Stimulated activated CD4-positive, alpha-beta T cell treated with anti-CD3 and anti-CD28 coated beads, Interleukin-4, amount 100 ng/mL, for 48 hours (primary cell): ENCODE data around the gene IGF1.

Experiments used
- DNase-seq, 2 donors: peaks; one replicate each; pipeline ENCODE4 v3.0.0-alpha.2; 2020; ENCODE audit warnings: low read depth in 2 of 2

The IGF1 gene

DNA sequence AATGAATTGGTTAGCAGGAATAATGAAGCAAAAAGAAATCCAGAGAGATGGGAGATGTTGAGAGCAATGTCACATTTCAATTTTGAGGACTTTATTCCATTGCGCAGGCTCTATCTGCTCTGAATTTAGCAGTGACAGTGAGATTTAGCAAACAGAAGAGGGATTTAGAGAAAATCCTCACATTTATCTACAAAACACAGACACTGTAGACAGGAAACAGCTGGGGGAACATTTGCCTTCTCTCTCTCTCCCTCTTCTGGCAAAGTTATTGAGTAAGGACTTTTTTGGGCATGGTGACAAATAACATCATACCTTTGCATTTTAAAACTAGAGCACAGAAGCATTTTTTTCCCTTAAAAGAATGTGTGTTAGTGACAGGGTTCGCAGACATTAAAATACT is at the start of gene IGF1:
Gene IGF1, minus strand, starts transcription at position 158 of the 400 bp plus-strand sequence. CDS start 182 bp downstream, outside the sequence.
- DNase-seq = no peak

DNA sequence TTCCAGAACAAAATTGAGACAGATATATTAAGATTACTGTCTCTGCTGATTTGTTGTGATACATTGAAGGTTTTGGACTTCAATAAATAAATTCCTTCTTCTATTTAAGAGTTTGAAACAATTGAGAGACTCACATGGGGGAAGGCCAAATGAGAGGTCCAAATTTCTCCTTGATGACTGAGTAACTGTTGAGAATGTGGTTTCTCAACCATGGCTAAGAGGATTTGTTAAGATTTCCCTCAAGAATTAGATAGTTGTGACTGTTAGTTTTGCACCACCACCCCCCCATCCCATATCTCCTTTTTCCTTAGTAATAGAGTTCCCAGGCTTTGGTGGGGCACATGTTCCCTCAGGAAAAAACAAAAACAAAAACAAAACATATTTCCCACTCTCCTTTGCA is 47.7 kb upstream of the IGF1 start:
- no peak for DNase-seq

DNA sequence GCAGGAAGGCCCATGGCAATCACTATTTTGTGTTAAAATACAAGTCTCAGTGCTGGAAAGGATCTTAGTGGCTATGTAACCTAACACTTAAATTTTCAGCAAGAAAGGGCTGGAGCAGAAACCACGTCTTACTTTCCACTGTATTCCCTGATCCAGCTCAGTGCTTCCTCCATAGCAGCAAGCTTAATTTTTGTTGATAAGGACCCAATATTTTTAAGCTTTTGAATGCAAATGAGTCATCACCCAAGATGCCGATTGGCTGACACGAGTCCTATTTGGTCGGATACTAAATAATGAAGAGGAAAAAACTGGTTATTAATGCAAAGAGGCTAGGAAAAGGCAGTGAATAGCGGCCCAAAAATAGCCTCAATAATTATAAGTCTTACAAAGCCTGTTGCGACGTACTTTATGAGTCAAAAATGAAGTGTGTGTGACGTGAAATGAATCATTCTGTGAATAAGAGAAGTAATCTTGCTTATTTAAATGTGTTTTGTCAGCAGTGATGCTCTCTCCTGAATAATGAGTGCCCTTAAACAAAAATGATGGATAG is 46.9 kb upstream of the IGF1 start:
- no peak for DNase-seq

DNA sequence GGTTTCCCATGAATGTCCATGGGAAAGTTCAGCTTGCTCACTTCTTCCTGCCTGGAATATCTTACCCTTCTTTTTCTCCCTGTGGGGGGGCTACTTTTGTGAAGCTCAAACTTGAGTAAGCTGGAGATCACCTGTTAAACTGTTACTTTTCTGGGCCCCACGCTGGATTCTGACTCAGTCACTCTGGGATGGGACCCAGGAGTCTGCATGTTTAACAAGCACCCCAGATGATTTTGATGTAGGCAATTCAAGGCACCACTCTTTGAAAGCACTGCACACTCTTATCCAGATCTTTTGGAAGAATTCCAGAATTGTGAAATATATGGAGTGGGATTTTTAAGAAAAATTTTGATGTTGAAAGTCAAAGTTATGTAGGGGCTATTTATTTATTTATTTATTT is 46.3 kb upstream of the IGF1 start:
- DNase-seq = no peak

DNA sequence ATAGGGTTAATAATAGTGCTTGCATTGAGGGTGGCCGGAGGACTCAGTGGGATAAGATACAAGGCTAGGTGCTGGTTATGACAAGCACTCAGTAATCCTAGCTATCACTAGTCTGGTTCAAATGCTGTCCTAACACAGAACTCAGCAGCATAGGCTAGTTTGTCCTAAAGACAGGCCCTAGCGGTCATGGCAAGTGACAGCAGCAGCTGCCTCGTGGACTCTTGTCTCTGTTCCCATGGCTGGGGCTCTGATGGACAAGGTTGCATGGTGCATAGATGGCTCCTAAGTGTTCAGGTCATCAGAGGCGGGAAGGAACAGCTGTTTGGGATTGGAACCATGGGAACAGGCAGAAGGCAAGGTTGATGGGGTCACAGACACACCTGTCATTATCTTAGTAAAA is 42.4 kb upstream of the IGF1 start:
- DNase-seq = no peak

DNA sequence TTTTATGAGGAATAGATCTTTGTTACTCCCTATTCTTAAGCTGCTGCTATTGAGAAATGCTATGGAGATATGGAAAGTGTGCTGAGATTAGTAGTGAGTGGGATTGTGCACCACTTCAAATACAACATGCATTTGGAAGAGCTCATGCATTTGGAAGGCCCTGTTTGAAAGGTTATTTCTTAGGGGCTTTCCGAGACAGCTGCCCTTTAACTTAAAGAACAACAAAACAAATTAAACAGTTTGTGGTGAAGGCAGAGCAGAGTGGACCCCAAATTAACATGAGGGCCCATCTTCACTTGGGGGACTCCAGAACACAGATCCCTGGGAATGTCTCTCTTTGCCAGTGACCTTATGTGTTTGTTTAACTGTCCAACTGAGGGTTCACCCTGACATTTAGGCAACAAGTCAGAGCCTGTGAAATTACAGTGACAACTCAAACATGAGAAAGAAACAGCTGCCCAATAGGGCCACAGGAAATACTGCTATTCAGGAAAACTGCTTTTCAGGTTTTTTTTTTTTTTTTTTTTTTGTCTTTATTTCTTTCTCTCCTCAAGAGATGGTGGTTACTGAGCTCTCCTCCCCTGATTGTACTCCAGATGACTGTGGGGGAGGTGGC is 41.4 kb upstream of the IGF1 start:
- DNase-seq = no peak

DNA sequence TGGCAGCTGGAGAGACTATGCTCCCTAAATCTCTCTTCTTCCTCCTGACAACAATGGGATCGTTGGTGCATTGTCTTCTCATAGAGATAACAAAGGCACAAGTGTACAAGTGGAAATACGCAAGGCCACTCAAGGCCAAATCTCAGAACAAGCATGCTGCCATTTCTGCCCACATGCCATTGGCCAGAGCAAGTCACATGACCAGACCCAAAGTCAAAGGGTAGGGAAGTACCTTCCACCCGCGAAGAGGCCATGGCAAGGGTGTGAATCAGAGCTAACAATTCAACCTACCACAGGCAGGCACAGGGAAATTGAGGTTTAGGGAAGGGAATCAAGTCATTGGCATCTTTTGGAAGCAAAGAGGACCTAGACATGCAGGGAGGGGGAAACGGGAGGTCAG is 38.5 kb upstream of the IGF1 start:
- DNase-seq = no peak

DNA sequence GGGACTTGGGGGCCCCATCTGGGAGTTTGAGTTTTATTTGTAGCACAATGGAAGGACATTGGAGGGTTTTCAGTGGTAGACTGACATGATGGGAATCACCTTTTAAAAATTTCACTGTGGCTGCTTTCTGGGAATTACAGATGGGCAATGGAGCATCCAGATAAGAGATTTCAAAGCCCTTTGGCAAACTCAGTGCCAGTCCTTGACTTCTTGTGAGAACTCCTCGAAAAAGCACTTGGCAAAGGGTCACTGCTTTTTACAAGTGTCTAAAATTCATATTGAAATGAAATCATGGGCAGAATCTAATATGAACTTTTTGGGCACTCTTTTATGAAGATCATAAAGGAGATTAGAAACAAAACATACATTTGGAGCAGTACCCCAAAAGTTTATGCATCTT is 34.3 kb upstream of the IGF1 start:
- DNase-seq = no peak

DNA sequence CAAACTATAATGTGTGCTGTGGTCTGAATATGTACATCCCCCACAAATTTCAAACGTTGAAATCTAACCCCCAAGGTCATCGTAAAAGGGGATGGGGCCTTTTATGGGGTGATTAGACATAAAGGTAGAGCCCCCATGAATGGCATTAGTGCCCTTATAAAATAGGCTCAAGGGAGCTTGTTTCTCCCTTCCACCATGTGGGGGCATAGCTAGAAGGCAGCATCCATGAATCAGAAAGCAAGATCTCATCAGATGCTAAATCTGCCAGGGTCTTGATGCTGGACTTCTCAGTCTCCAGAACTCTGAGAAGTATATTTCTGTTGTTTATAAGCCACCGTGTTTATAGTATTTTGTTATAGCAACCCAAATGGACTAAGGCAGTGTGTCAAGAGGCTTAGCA is 33.4 kb upstream of the IGF1 start:
- no peak for DNase-seq

DNA sequence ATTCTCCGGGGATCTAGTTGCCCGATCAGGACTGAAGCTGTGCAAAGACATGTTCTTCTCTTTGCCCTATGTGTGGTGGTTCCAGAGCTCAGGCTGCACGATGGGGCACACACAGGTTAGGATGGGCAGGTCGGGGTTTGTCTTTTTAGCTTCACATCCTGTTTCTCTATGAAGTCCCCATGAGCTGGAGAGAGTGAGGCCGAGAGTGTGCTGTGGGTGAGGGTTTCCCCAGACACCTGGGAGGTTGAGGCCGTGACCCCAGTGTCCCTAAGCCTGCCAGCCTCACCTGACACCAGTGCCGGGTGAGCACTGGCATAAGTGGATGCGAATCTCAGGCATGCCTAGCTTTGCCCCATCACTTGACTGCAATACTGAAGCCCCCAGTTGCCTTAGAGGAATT is 32.9 kb upstream of the IGF1 start:
- no peak for DNase-seq

DNA sequence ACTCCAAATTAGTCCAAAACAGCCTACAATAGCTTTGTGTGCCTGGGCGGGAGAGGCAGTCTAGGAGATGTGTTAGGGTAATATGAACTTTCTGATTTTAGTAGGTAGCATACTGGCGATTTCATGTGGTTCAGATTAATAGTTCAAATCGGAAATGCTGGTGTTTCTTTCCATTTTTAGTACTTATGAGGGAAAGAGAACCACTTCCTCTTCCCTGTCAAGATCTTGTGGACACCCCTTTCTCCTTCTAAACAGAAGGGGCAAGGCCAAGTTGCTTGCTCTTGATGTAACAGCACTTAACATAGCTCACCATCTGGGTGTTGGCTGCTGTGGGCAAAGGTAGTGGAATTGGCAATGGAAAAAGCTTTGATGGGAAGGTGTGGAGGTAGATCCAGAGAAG is 32.2 kb upstream of the IGF1 start:
- DNase-seq = no peak

DNA sequence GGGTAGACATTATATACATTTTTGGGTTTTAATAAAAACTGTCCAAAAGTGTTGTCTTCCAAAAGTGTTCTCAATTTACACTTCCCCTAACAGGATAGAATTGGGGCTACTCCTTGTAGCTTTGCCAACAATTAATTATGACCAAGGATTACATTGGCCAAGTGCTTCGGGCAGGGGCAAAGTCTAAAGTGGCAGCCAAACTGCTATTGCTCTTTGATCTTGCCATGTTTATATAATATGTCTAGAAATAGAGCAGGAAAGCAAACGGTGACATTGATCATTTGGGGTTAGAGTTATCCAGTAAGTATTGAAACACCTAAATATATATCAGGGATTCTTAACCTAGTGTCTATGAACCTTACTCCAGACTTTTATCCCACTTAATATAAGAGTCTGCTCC is 31.2 kb upstream of the IGF1 start:
- no peak for DNase-seq

DNA sequence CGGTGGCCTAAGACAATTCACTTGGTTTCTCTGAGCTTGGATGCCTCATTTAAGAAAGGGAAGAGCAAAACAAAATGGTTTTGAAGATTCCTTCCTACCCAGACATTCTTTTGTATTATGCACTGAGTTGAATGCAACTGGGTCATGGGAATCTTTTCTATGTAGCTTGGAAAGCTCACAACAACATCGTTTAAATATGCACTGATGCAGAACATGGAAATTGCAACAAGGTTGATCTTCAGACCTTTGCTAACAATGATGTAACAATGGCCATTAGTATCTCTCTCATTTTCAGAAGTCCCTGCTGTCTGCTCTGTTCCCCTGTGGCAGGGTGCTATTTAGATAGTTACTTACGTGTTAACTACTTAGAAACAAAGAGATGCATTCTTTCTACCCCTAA is 30.1 kb upstream of the IGF1 start:
- DNase-seq = no peak

DNA sequence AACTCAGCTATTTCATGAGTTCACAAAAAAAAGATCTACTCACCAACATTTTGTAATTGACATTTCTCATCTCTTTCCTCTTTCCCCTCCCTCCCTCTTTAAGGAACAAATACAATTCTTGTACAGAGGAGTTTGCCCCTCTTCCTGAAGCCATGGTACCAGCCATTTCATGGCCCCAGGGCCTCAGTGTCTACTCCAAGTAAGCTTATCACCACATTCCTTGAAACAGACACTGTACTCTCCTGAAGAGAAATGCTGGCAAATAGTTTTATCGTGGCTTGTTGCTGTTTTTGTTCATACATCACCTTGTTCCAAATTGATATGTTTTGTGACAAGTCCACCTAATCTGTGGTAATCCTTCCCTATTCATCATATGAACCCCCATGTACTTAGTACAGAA is 29.7 kb upstream of the IGF1 start:
- DNase-seq = no peak

DNA sequence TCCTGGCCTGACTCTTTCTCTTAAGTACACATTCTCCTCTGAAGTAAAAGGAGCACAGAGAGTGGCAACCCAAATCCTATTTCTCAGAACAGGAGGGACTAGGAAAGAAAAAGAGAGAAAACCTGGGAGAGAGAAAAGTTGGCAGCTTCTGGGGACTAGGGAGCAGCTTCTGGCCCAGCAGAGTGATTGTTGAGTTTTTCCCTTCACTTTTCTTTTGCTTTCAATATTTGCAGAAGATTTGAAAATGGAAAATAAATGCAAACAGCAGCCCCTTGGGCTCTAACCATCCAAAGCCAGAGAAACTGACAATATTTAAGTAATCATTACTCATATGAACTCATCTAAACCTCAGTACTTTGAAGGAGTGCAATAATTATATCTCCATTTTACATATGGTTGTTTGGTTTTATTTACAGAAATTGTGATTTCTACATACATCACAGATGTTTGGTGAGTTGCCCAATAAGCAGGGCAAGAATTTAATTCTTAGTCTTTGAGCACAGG is 28.8 kb upstream of the IGF1 start:
- DNase-seq = no peak

DNA sequence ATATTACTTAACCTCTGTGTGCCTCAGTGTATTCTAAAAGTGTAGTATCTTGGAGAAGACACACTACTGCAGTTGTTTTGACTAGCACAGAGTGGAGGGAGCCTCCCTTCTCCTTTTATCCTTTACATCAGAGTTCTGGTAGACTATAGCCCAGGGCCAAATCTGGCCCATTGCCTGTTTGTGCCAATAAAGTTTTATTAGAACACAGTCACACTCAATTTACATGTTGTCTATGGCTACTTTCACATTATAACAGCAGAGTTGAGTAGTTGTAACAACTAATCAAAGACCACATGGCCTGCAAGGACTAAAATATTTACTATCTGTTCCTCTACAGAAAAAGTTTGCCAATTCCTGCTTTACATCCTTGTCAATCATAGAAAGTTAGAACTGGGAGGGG is 27.7 kb upstream of the IGF1 start:
- DNase-seq = no peak

DNA sequence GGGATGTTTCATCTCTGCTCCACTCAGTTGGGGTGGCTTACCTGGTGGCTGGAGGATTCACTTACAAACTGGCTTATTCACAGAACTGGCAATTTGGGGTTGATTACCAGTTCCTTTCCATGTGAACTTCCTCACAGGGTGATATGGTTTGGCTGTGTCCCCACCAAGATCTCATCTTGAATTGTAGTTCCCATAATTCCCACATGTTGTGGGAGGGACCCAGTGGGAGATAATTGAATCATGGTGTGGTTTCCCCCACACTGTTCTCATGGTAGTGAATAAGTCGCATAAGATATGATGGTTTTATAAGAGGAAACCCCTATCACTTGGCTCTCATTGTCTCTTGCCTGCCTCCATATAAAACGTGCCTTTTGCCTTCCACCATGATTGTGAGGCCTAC is 26.9 kb upstream of the IGF1 start:
- DNase-seq = no peak

DNA sequence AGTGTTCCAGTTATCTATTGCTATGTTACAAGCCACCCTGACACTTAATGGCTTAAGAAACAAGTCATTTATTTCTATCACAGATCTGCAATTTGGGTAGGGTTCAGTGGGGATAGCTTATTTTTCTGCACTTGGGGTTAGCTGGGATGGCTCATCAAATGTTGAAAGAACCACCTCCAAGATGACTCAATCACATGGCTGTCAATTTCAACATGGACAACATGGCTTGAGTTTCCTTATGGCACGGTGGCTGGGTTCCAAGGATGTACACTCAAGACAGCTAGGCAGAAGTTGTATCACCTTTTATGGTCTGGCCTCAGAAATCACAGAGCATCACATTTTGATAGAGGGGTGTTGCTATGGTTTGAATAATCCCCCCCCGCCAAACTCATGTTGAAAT is 24.5 kb upstream of the IGF1 start:
- no peak for DNase-seq

DNA sequence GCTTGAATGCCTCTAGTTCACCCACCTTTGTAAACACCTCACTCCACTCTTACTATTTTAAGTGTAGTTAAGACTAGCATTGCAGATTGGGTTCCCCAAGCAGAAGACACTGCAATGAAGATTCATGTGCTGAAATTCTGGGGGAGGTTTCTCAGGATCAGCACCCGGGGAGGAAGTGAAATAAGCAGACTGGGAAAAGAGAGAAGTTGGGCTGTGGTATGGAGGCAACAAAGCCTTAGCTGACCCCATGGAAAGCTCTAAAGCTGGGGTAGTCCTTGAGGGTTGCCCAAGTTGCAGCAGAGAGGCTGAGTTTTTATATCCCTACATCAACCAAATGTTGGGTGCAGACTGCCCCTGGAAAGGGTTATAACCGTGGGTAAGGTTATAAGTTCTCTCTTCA is 23.9 kb upstream of the IGF1 start:
- DNase-seq = no peak

DNA sequence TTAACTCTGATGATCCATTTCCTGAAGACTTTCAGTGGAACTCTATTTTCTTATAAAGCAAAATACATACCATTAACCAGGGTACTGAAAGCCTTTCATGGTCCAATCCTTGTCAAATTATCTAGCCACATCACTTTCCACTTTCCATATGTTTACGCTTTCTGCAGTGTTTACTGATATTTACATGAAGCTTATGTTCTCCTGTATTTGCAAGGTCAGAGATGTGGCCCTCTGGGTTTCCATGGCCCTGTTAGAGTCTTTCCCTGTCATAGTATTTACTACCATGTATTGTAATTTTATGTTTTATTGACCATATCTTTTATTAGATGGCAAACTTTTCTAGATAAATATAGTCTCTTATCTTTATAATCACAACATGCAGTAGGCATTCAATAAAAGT is 23.5 kb upstream of the IGF1 start:
- DNase-seq = no peak

DNA sequence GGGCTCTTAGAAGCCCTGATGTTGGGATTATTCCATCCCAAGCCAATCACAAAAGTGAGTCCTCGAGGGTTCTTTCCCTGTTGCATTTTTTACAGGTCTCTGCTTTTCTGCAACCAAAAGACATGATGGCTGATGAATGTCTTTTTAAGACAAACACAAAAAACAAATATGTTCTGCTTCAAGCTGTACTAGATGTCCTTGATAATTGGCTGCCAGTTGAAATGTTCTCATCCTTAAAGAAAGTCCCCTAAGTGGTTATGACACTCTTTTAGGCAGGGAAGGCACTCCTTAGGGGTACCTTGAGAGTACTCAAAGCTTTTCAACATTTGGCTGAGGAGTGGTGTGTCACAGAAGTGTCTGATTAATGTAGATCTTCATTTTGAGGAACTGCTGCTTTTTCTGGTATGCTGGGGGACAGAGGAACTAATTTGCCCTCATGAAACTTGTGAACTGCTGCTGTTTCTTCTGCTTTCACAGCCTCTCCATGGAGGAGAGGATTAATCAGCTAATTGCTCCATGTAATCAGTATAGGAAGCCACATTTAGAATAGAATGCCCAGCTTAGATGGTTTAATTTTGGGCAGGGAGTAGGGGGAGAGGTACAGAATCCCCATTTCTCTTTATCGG is 22.8 kb upstream of the IGF1 start:
- no peak for DNase-seq

DNA sequence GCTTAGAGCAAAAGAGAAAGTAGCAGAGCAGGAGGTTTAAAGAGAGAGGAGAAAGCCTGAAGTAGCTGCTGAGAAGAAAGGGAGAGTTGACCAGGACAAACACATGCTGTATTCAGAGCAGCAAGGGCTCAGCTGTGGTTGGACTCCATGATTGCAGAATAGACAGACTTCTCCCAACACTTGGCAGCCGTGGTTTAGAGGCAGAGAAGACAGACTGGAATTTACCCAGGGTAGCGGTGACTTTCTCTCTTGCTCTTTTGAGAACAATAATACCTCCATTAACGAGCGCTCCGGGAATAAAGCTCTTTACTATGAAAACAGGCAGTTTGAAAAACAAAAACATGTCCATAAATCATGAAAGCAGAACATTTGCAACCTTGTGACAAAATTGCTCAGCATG is 21.4 kb upstream of the IGF1 start:
- DNase-seq = no peak

DNA sequence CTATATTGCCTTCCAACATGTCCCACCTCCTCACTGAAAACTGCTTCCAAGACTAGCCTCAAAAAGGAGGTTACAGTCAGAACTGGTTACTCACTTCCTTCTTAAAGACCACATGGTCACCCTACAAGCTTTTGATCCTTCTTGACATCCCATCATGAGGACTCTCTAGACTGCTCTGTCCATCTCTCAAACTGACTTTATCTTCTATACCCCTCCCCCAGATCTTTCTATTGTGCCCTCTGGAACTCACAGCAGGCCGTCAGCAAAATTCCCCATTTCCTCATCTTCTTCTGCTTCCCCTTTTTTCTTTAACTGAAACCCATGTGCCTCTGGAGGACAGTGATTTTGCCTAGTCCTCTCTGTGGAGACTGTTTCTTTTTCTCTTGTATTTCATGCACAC is 18.1 kb upstream of the IGF1 start:
- DNase-seq = no peak

DNA sequence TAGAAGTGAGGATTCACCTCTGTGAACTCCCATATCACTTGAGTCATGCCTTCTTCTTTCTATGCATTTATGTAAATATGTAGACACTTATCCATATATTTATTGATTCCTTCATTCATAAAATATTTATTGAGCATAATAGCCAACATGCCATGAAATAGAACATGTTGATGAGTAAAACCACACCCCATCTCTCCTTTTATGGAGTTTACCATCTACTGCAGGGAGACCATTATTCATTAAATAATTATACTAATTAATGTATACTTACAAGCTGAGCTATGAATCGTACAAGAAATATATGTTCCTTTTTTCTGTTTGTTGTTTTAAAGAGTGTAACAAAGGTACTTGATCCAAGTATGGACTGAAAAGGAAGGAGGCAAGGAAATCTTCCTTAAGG is 17.4 kb upstream of the IGF1 start:
- DNase-seq = no peak
